H9 (cell line): ENCODE measurements around the gene IFNK. TPM values are rescaled to one million over a fixed set of nuclear protein-coding genes. Genes with fewer than 3 reads are reported as not detected.

Source experiments
- DNase-seq: peaks from one replicate; pipeline ENCODE4 v3.0.0-alpha.2; 2017
- H2AFZ ChIP-seq: one replicate; pipeline ENCODE4 v1.6.1; 2013; ENCODE audit warnings: mild to moderate bottlenecking, low read length, control low read depth, moderate library complexity
- H2AK5ac ChIP-seq: 2 replicates; pipeline ENCODE4 v1.6.1; 2013; ENCODE audit warnings: low read length, control low read depth, mixed read lengths; ENCODE audit not compliant: insufficient read length
- H2BK120ac ChIP-seq: one replicate; pipeline ENCODE4 v1.6.1; 2013; ENCODE audit warnings: low read depth, mild to moderate bottlenecking, low read length, control low read depth, inconsistent platforms; ENCODE audit not compliant: poor library complexity, severe bottlenecking
- H2BK12ac ChIP-seq: 2 replicates; pipeline ENCODE4 v1.6.1; 2013; ENCODE audit warnings: low read length, control low read depth, mixed read lengths, low read depth; ENCODE audit not compliant: insufficient read length
- H2BK15ac ChIP-seq: 2 replicates; pipeline ENCODE4 v1.6.1; 2013; ENCODE audit warnings: low read depth, low read length, control low read depth
- H2BK20ac ChIP-seq: one replicate; pipeline ENCODE4 v1.6.1; 2013; ENCODE audit warnings: low read depth, mild to moderate bottlenecking, low read length, control low read depth, inconsistent platforms; ENCODE audit not compliant: poor library complexity, severe bottlenecking
- H2BK5ac ChIP-seq: 2 replicates; pipeline ENCODE4 v1.6.1; 2013; ENCODE audit warnings: low read length, control low read depth, mixed read lengths; ENCODE audit not compliant: insufficient read length
- H3K14ac ChIP-seq: 2 replicates; pipeline ENCODE4 v1.6.1; 2013; ENCODE audit warnings: low read length, control low read depth; ENCODE audit not compliant: insufficient read depth
- H3K18ac ChIP-seq: 2 replicates; pipeline ENCODE4 v1.6.1; 2013; ENCODE audit warnings: low read depth, mild to moderate bottlenecking, mixed read lengths, low read length, control low read depth; ENCODE audit not compliant: insufficient read length
- H3K23ac ChIP-seq: 2 replicates; pipeline ENCODE4 v1.6.1; 2013; ENCODE audit warnings: low read length, control low read depth, mixed read lengths, low read depth; ENCODE audit not compliant: insufficient read length
- H3K23me2 ChIP-seq: 2 replicates; pipeline ENCODE4 v1.6.1; 2013; ENCODE audit warnings: low read depth, mild to moderate bottlenecking, mixed read lengths, low read length, control low read depth; ENCODE audit not compliant: insufficient read length, poor library complexity, severe bottlenecking
- H3K27ac ChIP-seq: 2 replicates; pipeline ENCODE4 v1.5.1; 2013; ENCODE audit warnings: low read length, control low read depth, mixed read lengths, low read depth; ENCODE audit not compliant: insufficient read length
- H3K27me3 ChIP-seq: 2 replicates; pipeline ENCODE4 v1.6.1; 2013; ENCODE audit warnings: low read length, control low read depth, inconsistent platforms; ENCODE audit not compliant: insufficient read depth
- H3K4ac ChIP-seq: 2 replicates; pipeline ENCODE4 v1.6.1; 2013; ENCODE audit warnings: low read depth, mild to moderate bottlenecking, control low read depth, inconsistent platforms, low read length, moderate library complexity
- H3K4me1 ChIP-seq: 2 replicates; pipeline ENCODE4 v1.6.1; 2013; ENCODE audit warnings: low read length, control low read depth, inconsistent platforms; ENCODE audit not compliant: insufficient read depth
- H3K4me2 ChIP-seq: 2 replicates; pipeline ENCODE4 v1.6.1; 2013; ENCODE audit warnings: low read length, control low read depth, mixed read lengths; ENCODE audit not compliant: insufficient read length, insufficient read depth
- H3K56ac ChIP-seq: 2 replicates; pipeline ENCODE4 v1.6.1; 2013; ENCODE audit warnings: low read depth, mild to moderate bottlenecking, mixed read lengths, low read length, control low read depth; ENCODE audit not compliant: insufficient read length
- H3K79me1 ChIP-seq: 2 replicates; pipeline ENCODE4 v1.6.1; 2013; ENCODE audit warnings: low read depth, mild to moderate bottlenecking, moderate library complexity, low read length, control low read depth, inconsistent platforms; ENCODE audit not compliant: insufficient read depth, poor library complexity, severe bottlenecking
- H3K79me2 ChIP-seq: 2 replicates; pipeline ENCODE4 v1.6.1; 2013; ENCODE audit warnings: low read length, control low read depth, inconsistent platforms; ENCODE audit not compliant: insufficient read depth
- H3K9ac ChIP-seq: 2 replicates; pipeline ENCODE4 v1.6.1; 2013; ENCODE audit warnings: low read length, control low read depth, mixed read lengths; ENCODE audit not compliant: insufficient read length; ENCODE audit errors: extremely low read depth
- H3K9me3 ChIP-seq: one replicate; pipeline ENCODE4 v1.6.1; 2013; ENCODE audit warnings: low read depth, low read length, inconsistent platforms; ENCODE audit not compliant: control insufficient read depth
- H3T11ph ChIP-seq: one replicate; pipeline ENCODE4 v1.6.1; 2013; ENCODE audit warnings: mild to moderate bottlenecking, low read length, control low read depth, inconsistent platforms
- H4K20me1 ChIP-seq: one replicate; pipeline ENCODE4 v1.6.1; 2013; ENCODE audit not compliant: control insufficient read depth, insufficient read length, insufficient read depth
- H4K5ac ChIP-seq: 2 replicates; pipeline ENCODE4 v1.6.1; 2013; ENCODE audit warnings: low read depth, mild to moderate bottlenecking, mixed read lengths, low read length, control low read depth; ENCODE audit not compliant: insufficient read length
- H4K8ac ChIP-seq: replicated peaks from 2 replicates; pipeline ENCODE4 v1.6.1; 2013; ENCODE audit warnings: low read length, control low read depth, mixed read lengths, low read depth; ENCODE audit not compliant: insufficient read length
- H4K91ac ChIP-seq: 2 replicates; pipeline ENCODE4 v1.6.1; 2013; ENCODE audit warnings: low read depth, mild to moderate bottlenecking, moderate library complexity, mixed read lengths, low read length, control low read depth; ENCODE audit not compliant: insufficient read length
- H3K27ac Mint-ChIP-seq, 3 experiments: 2 replicates in 2 of 3; 3 replicates in 1 of 3; pipeline ENCODE4 v1.8.0; 2020 to 2021; ENCODE audit warnings: mixed read lengths in 3 of 3, mild to moderate bottlenecking in 1 of 3, moderate library complexity in 1 of 3
- H3K27me3 Mint-ChIP-seq: 2 replicates; pipeline ENCODE4 v1.8.0; 2021; ENCODE audit warnings: low read depth, mild to moderate bottlenecking, moderate library complexity, mixed read lengths
- H3K36me3 Mint-ChIP-seq, 3 experiments: 2 replicates in 2 of 3; 3 replicates in 1 of 3; pipeline ENCODE4 v1.8.0; 2020 to 2021; ENCODE audit warnings: low read depth in 3 of 3, mixed read lengths in 3 of 3; ENCODE audit not compliant: insufficient read depth in 1 of 3
- H3K4me1 Mint-ChIP-seq, 2 experiments: 2 replicates each; pipeline ENCODE4 v1.8.0; 2020; ENCODE audit warnings: mixed read lengths in 2 of 2
- H3K4me3 Mint-ChIP-seq, 2 experiments: 2 replicates in 1 of 2; 3 replicates in 1 of 2; pipeline ENCODE4 v1.8.0; 2020 to 2021; ENCODE audit warnings: mild to moderate bottlenecking in 2 of 2, mixed read lengths in 2 of 2, moderate library complexity in 1 of 2
- H3K9me3 Mint-ChIP-seq, 2 experiments: 2 replicates in 1 of 2; 3 replicates in 1 of 2; pipeline ENCODE4 v1.8.0; 2020; ENCODE audit warnings: mild to moderate bottlenecking in 2 of 2, mixed read lengths in 2 of 2, moderate library complexity in 1 of 2
- WGBS: extraction: QIAGEN DNeasy Blood & Tissue Kit; methylation state at CpG from one replicate; pipeline ENCODE4 v1.1.7; 2013; ENCODE audit warnings: missing lambda C conversion rate, low lambda C conversion rate, mixed read lengths; ENCODE audit not compliant: insufficient read length; ENCODE audit errors: extremely low coverage; 5-methylcytosine and 5-hydroxymethylcytosine counted together
- total RNA-seq: library from RNA; stranded (reverse); gene quantifications from 2 replicates; pipeline ENCODE4 v1.2.1, GENCODE V29; 2021
- TF ChIP-seq, protein P1 (sequence below): fragments of 200-600 bp; sonication (generic); conservative IDR thresholded peaks from 3 replicates; pipeline ENCODE4 v1.8.0; 2021; ENCODE audit warnings: antibody characterized with exemption, mild to moderate bottlenecking

The IFNK gene
- total RNA-seq, 1 experiment from 2014 or later: not detected

DNA sequence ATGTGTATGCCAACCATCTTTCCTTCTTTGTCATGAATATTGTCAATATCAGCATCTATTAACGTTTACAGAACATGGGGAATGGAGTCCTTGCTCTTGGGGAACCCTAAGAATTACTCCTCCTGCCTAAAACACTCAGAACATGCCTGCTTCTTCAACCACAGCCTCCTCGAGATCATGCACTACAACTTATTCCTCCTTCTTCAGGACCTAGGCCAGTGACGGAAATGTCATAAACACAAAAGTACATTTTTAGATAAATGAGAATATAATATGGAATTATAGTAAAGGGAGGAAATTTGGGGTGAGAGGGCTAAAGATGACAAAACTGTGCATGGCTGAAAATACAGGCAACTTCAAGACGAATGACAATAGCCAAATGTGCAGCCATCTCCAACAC lies 3.1 kb upstream of the IFNK start:
- H3K4me2 ChIP-seq: no peak overlapping the region

More for the DNA sequence above, 3.1 kb upstream of the IFNK start:
- DNase-seq: no peak
- H2BK15ac ChIP-seq: no peak overlapping the region
- H3T11ph ChIP-seq: no peak overlapping the region
- no peak overlapping the region for H2AFZ ChIP-seq
- TF ChIP-seq, protein P1, sequence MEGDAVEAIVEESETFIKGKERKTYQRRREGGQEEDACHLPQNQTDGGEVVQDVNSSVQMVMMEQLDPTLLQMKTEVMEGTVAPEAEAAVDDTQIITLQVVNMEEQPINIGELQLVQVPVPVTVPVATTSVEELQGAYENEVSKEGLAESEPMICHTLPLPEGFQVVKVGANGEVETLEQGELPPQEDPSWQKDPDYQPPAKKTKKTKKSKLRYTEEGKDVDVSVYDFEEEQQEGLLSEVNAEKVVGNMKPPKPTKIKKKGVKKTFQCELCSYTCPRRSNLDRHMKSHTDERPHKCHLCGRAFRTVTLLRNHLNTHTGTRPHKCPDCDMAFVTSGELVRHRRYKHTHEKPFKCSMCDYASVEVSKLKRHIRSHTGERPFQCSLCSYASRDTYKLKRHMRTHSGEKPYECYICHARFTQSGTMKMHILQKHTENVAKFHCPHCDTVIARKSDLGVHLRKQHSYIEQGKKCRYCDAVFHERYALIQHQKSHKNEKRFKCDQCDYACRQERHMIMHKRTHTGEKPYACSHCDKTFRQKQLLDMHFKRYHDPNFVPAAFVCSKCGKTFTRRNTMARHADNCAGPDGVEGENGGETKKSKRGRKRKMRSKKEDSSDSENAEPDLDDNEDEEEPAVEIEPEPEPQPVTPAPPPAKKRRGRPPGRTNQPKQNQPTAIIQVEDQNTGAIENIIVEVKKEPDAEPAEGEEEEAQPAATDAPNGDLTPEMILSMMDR: no peak
- H4K20me1 ChIP-seq: no peaks in the 10 kb centered on the region
- H3K27ac Mint-ChIP-seq: no peak overlapping the region
- H3K36me3 Mint-ChIP-seq: peaks cover 0 to 1% (median 0%) of the 10 kb centered on the region in 3 experiments; a peak in 3 of 7 replicates
- no peak overlapping the region for H2BK20ac ChIP-seq
- no peak overlapping the region for H3K9ac ChIP-seq
- no peak overlapping the region for H4K5ac ChIP-seq
- H3K27me3 ChIP-seq: no peaks in the 10 kb centered on the region
- H3K9me3 Mint-ChIP-seq: no peaks in the 10 kb centered on the region
- H4K8ac ChIP-seq: no peak overlapping the region
- H2BK5ac ChIP-seq: no peak overlapping the region
- H3K14ac ChIP-seq: no peak overlapping the region
- no peak overlapping the region for H3K23ac ChIP-seq
- H2AK5ac ChIP-seq: no peak overlapping the region
- peaks cover 20 to 25% of the 10 kb centered on the region in 2 experiments for H3K4me1 Mint-ChIP-seq
- no peaks in the 10 kb centered on the region for H3K23me2 ChIP-seq
- WGBS: no CpG with 5 or more reads among the region's 4 CpGs
- no peak overlapping the region for H3K4me3 Mint-ChIP-seq
- no peaks in the 10 kb centered on the region for H3K9me3 ChIP-seq
- no peak overlapping the region for H3K18ac ChIP-seq
- H3K79me2 ChIP-seq: peaks cover 6% of the 10 kb centered on the region; the same call in 1 of the 2 replicates
- no peaks in the 10 kb centered on the region for H3K27me3 Mint-ChIP-seq
- no peak overlapping the region for H3K56ac ChIP-seq
- no peak overlapping the region for H3K27ac ChIP-seq
- no peak overlapping the region for H2BK120ac ChIP-seq
- no peak overlapping the region for H4K91ac ChIP-seq
- H3K4ac ChIP-seq: no peak overlapping the region
- no peaks in the 10 kb centered on the region; the same call in 1 of the 2 replicates for H3K4me1 ChIP-seq
- H3K79me1 ChIP-seq: no peaks in the 10 kb centered on the region
- H2BK12ac ChIP-seq: no peak overlapping the region
